Muscle layer of colon (tissue), 2 donors: ENCODE measurements around the gene UTS2R.

Experiments
- H3K27ac ChIP-seq: one replicate; pipeline ENCODE4 v1.7.0; 2013; ENCODE audit warnings: low read depth, mild to moderate bottlenecking, low read length, moderate library complexity
- H3K27me3 ChIP-seq, 2 donors: one replicate each; pipeline ENCODE4 v1.7.0; 2013; ENCODE audit warnings: low read length in 2 of 2, mild to moderate bottlenecking in 2 of 2; ENCODE audit not compliant: insufficient read depth in 2 of 2, control insufficient read depth in 1 of 2
- H3K36me3 ChIP-seq: one replicate; pipeline ENCODE4 v1.7.0; 2013; ENCODE audit warnings: mild to moderate bottlenecking, low read length; ENCODE audit not compliant: insufficient read depth
- H3K4me1 ChIP-seq: one replicate; pipeline ENCODE4 v1.7.0; 2013; ENCODE audit warnings: mild to moderate bottlenecking, low read length; ENCODE audit not compliant: insufficient read depth
- H3K4me3 ChIP-seq, 2 donors: one replicate each; pipeline ENCODE4 v1.7.0; 2013; ENCODE audit warnings: low read length in 2 of 2, low read depth in 1 of 2, mild to moderate bottlenecking in 1 of 2, moderate library complexity in 1 of 2
- H3K9ac ChIP-seq: one replicate; pipeline ENCODE4 v1.7.0; 2013; ENCODE audit warnings: low read length
- H3K9me3 ChIP-seq: one replicate; pipeline ENCODE4 v1.7.0; 2013; ENCODE audit warnings: mild to moderate bottlenecking, low read length
- donor health status: abdominal sarcoma.
- donor health status: Adenocarcinoma of cecum.

UTS2R gene

DNA sequence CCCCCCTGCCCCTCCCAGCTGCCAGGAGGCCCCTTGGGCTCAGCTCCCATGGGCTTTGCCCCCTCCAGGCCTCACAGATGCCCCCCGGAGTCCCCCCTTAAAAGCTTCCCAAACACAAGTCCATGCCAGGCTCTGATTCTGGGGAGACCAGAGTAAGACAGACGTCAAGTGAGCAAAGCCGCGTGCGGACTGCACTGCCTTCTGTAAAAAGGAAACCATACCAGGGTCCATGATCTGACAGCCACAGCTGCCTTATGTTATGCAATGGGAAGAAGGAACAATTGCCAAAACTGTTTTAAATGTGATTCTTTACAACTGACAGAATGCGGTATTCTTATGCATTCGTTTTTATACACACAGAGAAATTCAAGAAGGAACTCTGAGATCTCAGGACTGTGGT lies 28.6 kb downstream of the UTS2R start:
- Histone ChIP-seq H3K4me1 (no peaks in the 10 kb centered on the region), H3K9me3 (no peaks in the 10 kb centered on the region), H3K27me3 (no peaks in the 10 kb centered on the region), H3K9ac (no peak overlapping the region), H3K4me3 (no peak overlapping the region), H3K36me3 (peaks cover 4% of the 10 kb centered on the region), H3K27ac (no peak overlapping the region)

GRCh38 chr17:82400830-82401229 lies 29.3 kb downstream of the UTS2R start:
- H3K36me3 ChIP-seq = peaks cover 4% of the 10 kb centered on the region
- H3K4me3 ChIP-seq = no peak overlapping the region
- H3K9ac ChIP-seq = no peak overlapping the region
- H3K27ac ChIP-seq = no peak overlapping the region
- H3K9me3 ChIP-seq = no peaks in the 10 kb centered on the region
- H3K4me1 ChIP-seq = no peaks in the 10 kb centered on the region
- H3K27me3 ChIP-seq = no peaks in the 10 kb centered on the region

- Histone ChIP-seq H3K27me3 (no peaks in the 10 kb centered on the region), H3K36me3 (peaks cover 4% of the 10 kb centered on the region), H3K9me3 (no peaks in the 10 kb centered on the region), H3K27ac (no peak overlapping the region), H3K4me3 (no peak overlapping the region), H3K9ac (no peak overlapping the region), H3K4me1 (no peaks in the 10 kb centered on the region)
Measured at GRCh38 chr17:82402865-82403264, 31.3 kb downstream of the UTS2R start.

- H3K27ac ChIP-seq = no peak overlapping the region
- peaks cover 4% of the 10 kb centered on the region for H3K36me3 ChIP-seq
Measured at GRCh38 chr17:82403662-82404660, 32.4 kb downstream of the UTS2R start.

DNA sequence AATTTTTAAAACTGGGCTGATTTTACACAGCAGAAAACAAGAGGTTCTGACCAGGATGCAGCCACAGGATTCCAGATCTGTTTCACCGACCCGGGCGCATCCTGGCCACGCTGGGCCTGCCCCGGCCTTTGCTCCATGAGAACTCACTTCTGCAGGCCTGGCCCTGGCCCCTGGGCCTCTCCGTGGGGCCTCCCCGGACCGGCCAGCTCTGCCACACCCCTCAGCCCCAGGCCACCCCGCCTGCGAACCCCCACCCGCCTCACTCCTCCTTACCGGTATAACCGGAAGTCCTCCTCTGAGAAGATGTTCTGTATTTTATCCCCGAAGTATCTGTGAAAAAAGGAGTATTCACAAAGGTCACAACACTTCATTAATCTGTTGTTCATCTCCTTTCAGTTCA lies 33.5 kb downstream of the UTS2R start:
- Histone ChIP-seq H3K9me3 (no peaks in the 10 kb centered on the region), H3K36me3 (peaks cover 4% of the 10 kb centered on the region), H3K4me3 (no peak overlapping the region), H3K27ac (no peak overlapping the region), H3K27me3 (no peaks in the 10 kb centered on the region), H3K4me1 (no peaks in the 10 kb centered on the region), H3K9ac (no peak overlapping the region)

More at GRCh38 chr17:82403662-82404660, 32.4 kb downstream of the UTS2R start:
- Histone ChIP-seq H3K9me3 (no peaks in the 10 kb centered on the region), H3K4me3 (no peak overlapping the region), H3K9ac (no peak overlapping the region), H3K27me3 (no peaks in the 10 kb centered on the region), H3K4me1 (no peaks in the 10 kb centered on the region)

DNA sequence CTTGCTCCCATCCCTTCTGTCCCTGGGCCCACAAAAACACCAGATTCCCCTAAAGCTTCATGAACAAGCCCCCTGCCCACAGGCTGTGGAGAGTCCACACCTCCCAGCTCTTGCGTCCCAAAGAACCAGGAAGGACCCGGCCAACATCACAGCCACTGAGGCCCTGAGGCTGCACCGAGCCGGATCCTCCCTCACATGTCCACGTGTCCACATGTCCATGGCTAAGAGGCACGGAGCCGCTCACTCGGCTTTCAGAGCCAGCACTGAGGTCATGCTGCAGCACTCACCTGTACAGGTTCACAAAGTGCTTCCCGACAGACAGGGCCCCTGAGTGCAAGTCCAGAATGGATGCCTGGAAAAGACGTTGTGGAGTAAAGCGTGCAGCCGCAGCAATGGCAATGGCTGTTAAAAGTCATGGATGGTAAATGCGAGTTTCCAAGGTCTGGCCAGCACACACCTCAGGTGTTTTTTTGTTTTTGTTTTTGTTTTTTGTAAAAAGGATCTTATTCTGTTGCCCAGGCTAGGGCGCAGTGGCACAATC lies 34.6 kb downstream of the UTS2R start:
- Histone ChIP-seq H3K4me1 (no peaks in the 10 kb centered on the region), H3K9me3 (no peaks in the 10 kb centered on the region), H3K4me3 (no peak overlapping the region), H3K9ac (no peak overlapping the region), H3K27me3 (no peaks in the 10 kb centered on the region), H3K27ac (no peak overlapping the region), H3K36me3 (peaks cover 4% of the 10 kb centered on the region)

DNA sequence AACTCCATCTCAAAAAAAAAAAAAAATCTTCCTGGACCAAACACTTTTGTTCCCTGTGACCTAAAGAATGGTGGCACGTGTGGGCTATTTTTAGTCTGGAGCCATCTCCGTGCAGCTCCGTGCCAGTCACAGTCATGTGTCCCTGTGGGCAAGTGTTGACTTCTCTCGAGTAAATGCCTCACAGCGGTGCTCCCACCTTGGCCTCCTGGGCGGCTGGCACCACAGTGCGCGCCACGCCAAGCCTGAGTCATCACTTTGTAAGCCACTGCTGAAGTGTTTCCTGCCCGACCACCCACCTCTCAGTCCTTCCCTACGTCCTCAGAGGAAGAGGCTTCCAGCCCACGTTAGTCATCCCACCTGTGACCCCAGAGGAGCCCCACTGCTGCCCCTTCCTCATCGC lies 35.7 kb downstream of the UTS2R start:
- Histone ChIP-seq H3K9ac (no peak overlapping the region), H3K27me3 (no peaks in the 10 kb centered on the region), H3K36me3 (peaks cover 4% of the 10 kb centered on the region), H3K4me1 (no peaks in the 10 kb centered on the region), H3K27ac (no peak overlapping the region), H3K4me3 (no peak overlapping the region), H3K9me3 (no peaks in the 10 kb centered on the region)

DNA sequence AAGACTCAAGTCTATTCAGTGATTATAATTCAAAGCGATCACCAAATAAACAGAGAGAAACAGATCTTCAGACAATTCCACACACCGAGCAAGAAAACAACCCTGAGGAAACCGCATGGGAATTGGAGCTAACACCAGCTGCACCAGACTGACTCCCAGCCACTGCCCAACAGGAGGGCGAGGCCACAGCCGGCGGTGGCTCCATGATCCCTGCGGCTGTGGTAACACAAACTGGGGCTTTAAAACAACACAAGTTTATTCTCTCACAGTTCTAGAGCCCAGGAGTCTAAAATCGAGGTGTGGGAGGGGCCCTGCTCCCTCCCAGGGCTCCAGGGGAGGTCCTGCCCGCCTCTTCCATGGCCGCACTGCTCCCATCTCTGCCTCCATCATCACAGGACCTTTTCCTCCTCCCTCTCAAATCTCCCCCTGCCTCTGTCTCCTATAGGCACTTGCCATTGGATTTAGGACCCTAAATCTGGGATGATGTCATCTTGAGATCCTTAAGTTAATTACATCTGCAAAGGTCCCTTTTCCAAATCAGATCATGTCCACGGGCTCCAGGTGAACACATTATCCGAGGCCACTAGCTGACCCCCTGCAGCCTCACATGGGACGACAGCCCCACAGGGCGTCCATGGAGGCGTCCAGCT lies 36.8 kb downstream of the UTS2R start:
- H3K9ac ChIP-seq = no peak overlapping the region
- H3K36me3 ChIP-seq = peaks cover 4% of the 10 kb centered on the region
- H3K27ac ChIP-seq = no peak overlapping the region
- H3K4me1 ChIP-seq = no peaks in the 10 kb centered on the region
- H3K4me3 ChIP-seq = no peak overlapping the region
- no peaks in the 10 kb centered on the region for H3K9me3 ChIP-seq
- no peaks in the 10 kb centered on the region for H3K27me3 ChIP-seq

GRCh38 chr17:82408938-82409318 lies 37.4 kb downstream of the UTS2R start:
- Histone ChIP-seq H3K27ac (no peak overlapping the region), H3K4me3 (no peak overlapping the region), H3K9me3 (no peaks in the 10 kb centered on the region), H3K27me3 (no peaks in the 10 kb centered on the region), H3K36me3 (peaks cover 2% of the 10 kb centered on the region), H3K4me1 (no peaks in the 10 kb centered on the region), H3K9ac (no peak overlapping the region)

DNA sequence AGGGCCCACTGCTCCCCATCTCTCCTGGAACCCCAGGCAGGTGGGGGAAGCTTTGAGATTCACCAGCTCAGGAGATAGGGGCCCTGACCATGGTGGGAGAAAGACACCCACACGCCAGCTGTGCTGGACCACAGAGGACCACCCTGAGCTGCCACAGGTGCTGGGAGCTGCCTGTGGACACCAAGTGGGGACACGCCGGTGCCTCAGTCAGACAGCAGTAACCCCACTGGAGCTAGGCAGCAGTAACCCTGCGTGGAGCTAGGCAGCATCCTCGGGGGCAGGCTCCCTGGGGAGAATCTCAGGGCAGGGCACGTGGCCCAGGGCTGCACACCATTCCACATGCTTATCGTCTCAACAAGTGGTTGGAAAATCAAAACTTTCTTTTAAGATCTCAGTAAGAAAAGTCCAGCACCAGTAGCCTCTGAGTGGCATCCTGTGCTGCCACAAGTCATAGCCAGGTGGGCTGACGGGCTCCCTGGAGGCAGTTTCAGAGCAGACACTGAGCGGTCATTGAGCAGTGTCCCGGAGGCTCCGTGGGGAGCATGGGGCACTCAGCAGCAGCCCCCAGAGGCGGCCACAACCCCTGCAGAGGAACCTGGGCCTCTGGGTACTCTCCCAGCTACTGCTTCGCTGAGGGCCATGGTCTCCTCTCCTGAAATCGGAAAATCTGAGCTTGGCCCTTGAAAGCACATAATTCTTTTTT lies 38.6 kb downstream of the UTS2R start:
- H3K9ac ChIP-seq = no peak overlapping the region
- no peaks in the 10 kb centered on the region for H3K36me3 ChIP-seq
- H3K9me3 ChIP-seq = no peaks in the 10 kb centered on the region
- H3K4me3 ChIP-seq = no peak overlapping the region
- H3K27ac ChIP-seq = no peak overlapping the region
- no peaks in the 10 kb centered on the region for H3K27me3 ChIP-seq
- H3K4me1 ChIP-seq = no peaks in the 10 kb centered on the region

- H3K27ac ChIP-seq = no peak overlapping the region
- H3K9ac ChIP-seq = no peak overlapping the region
- H3K9me3 ChIP-seq = no peaks in the 10 kb centered on the region
- no peak overlapping the region for H3K4me3 ChIP-seq
- no peaks in the 10 kb centered on the region for H3K27me3 ChIP-seq
- H3K4me1 ChIP-seq = no peaks in the 10 kb centered on the region
- no peaks in the 10 kb centered on the region for H3K36me3 ChIP-seq
Measured at GRCh38 chr17:82411396-82412053, 40.0 kb downstream of the UTS2R start.
